Mesenteric fat pad (tissue), 1 donor: ENCODE results near the gene TRAIP. TPM values are rescaled to one million over a fixed set of nuclear protein-coding genes. Genes with fewer than 3 reads are reported as not detected.
"Not testable (repeated sequence)": the region's sequence is repeated elsewhere in the genome, so short reads cannot be mapped to it uniquely, and the experiment has no call there.

ENCODE experiments used
- DNase-seq: peaks from one replicate; pipeline ENCODE4 v3.0.0-alpha.2; 2020; ENCODE audit warnings: low spot score
- total RNA-seq: library from RNA; stranded (reverse); fragmentation: NEBNext Ultra II Directional; extraction: Animal tissue kit (Norgen Biotek cat#: 25700); gene quantifications from one replicate; pipeline ENCODE4 v1.2.1, GENCODE V29; 2021
- donor health status: DM: yes; HTN: yes; CAD: no.

The TRAIP gene
- total RNA-seq, 1 donor from 2014 or later = 1.1 TPM

DNA sequence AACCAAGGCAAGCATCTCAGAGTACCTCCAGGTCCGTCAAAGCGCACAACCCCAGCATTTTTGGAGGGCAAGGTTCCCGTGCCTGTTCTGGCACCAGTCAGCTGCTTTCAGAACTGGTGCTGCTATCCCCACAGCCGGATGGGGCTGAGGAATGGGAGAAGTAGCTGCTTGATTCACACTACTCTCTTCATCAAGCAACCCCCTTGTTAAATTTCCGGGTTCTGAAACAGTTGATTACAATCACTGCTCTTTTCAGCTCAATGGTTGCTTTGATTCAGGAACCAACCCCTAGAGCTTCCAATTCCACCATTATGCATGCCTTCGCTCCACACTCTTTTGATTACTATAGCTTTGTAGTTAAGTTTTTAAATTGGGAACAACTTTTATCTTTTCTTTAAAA, 30.3 kb downstream of the TRAIP start:
- no peak for DNase-seq

DNA sequence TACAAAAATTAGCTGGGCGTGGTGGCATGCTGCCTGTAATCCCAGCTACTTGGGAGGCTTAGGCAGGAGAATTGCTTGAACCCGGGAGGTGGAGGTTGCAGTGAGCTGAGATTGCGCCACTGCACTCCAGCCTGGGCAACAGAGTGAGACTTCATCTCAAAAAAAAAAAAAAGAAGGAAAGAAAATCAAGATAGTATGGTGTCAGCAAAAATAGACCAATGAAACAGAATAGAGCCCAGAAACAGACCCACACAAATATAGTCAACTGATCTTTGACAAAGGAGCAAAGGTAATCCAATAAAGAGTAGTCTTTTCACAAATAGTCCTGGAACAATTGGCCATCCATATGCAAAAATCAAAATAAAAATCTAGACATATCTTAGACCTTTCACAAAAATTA, 33.2 kb downstream of the TRAIP start:
- DNase-seq = not testable (repeated sequence)

DNA sequence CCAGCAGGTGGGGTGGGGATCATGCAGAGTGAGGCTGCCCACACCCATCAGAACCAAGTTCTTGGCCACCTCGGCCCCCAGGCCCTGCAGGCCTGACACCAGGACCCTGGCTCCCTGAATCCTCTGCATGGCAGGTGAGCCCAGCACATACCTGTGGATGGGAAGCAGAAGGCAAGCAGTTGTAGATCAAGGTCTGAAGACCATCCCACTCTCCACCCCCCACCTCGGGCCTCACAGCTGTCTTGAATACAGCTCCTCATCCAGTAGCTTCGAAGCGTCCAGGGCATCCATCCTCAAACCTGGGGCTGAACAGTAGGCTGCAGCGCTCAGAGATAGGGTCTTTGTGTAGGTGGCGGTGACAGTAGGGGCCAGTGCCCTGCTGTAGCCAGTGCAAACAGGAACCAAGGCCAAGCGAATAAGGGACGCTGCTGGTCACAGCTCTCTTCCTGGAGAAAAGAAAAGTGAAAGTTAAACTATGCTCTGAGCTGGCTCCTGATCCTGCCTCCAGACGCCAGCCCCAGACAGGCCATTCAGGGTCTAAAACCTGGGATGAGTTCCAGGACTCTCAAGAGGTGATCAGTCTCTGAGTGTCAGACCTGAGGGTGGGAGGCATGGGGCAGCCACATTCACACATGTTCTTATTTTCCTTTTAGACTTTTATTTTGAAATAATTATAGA, 42.7 kb downstream of the TRAIP start, which contains the start of gene UBA7:
Gene UBA7 (minus strand): TSS at position 457 of the 678 bp plus-strand sequence. CDS start 166 bp downstream, at position 291.
- DNase-seq = no peak

DNA sequence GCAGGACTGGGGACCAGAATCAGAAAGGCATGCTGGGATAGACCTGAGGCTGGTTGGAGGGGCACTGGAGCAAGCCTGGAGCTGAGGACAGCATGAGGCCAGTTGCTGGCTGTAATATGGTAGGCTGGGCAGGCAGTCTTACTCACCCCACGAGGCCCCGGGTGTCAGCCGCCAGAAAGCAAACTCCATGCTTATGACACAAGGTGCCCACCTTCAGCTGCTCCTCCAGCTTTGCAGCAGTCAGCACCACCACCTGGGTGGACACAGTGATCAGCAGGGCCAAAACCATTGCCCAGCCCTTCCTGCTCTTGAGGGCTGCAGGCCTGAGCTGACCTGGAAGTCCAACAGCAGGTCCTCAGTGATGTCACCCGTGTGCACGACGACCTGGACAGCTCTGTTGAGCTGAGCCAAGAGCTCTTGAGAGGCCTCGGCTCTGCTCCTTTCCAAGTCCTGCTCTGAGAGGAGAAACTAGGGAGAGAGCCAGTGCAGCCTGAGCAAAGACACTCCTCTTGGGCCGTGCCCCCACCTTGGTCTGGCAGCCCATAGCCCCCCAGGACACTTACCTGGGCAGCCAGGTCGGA, 43.4 kb downstream of the TRAIP start:
- no peak for DNase-seq

DNA sequence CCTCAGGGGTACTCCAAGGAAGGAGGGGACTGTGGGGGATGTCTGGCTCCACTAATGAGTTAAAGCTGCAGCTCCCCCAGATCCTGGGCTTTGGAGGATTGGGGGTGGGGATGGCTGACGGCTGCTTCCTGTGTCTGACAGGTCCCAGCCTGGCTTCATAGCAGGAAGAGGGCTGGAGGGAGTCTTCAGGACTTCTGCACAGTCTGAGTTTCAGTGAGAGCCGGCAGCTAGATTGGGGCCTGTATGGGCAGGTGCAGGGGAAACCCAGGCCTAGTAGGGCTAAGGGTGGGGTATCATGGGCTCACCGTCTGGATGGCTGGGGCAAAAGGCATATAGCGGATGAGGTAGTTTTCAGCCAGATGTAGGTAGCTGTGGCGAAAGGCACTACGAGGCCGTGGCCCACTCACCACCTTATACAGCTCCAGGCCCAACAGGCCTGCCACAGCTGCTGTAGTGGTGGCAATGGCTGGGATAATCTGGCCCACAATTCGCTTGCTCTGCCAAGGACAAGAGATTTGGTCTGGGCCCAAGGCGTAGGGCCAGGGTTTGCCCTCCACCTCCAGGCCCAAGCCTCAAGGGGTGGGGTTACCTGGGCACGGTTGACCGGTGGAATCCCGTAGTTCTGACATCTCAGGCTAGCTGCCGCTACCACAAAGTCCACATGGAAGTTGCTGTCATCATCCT, 48.8 kb downstream of the TRAIP start:
- no peak for DNase-seq

DNA sequence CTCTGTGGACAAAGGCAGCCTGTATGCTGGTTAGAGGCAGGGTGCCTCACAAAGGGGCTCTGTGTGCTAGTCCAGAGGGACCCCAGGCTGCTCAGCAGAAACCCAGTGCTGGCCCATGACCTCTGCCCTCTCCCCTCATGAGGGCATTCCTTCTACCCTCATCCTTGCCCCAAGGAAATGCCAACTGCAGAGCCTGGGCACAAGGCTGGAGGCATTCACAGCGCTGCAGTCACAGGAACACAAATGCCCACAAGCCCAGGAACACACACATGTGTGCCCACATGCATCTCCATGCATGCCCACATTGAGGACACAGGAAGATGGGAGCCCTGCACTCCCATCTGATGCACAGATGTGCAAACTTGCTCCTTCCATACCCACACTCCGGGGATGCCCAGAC, 49.5 kb downstream of the TRAIP start:
- DNase-seq = no peak

DNA sequence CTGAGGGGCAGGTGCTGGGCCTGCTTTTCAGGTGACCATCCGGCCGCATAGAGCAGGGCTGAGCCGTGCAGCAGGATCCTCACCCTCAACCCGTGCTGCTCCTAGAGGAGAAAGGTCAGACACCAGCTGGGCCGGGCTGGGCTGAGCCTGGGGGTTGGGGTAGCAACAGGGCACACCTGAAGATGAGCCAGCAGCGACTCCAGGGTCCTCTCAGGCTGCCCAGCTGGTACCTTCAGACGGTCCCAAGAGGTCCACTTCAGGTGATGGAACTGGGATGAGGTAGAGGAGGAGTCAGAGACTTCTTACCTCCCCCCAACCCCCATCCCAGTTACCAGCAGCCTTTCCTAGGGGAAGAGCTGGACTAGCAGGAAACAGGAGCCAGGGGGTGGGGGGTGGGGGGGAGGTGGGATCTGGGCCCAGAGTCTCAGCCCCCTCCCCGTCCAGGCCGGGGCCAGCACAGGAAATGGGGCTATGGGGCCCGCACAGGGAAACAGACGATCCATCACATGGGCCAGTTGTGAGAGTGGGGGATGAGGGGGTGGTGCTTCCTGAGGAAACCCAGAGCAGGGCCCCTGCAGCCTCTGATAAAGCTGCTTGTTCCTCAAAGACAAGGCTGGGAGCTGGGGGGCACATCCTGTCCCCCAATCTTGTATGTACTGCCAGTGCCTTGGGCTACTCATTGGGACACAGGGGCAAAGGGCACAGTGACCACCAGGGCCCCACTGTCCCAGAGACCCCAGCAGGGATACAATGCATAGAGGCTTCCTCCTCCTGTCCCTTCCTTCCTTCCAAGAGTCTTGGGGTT, 50.3 kb downstream of the TRAIP start:
- DNase-seq = no peak

DNA sequence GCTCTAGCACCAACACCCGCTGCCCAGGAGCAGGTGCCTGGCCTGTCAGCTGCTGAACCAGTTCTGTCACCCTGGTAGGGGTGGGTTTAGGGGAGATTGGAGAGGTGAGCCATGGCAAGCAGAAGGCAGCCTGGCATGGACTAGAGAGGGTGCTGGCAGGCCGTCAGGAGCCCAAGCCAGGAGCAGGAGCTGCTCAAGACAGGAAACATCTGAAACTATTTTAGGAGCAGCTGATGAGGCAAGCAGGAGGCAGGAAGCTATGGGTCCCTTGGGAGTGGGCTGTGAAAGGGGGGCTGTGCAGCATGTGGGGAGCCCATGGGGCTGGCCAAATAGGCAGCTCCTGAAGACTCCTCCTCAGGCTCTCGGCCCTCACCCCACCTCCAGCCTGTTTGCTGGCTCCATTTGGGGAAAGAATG, 51.0 kb downstream of the TRAIP start:
- no peak for DNase-seq

DNA sequence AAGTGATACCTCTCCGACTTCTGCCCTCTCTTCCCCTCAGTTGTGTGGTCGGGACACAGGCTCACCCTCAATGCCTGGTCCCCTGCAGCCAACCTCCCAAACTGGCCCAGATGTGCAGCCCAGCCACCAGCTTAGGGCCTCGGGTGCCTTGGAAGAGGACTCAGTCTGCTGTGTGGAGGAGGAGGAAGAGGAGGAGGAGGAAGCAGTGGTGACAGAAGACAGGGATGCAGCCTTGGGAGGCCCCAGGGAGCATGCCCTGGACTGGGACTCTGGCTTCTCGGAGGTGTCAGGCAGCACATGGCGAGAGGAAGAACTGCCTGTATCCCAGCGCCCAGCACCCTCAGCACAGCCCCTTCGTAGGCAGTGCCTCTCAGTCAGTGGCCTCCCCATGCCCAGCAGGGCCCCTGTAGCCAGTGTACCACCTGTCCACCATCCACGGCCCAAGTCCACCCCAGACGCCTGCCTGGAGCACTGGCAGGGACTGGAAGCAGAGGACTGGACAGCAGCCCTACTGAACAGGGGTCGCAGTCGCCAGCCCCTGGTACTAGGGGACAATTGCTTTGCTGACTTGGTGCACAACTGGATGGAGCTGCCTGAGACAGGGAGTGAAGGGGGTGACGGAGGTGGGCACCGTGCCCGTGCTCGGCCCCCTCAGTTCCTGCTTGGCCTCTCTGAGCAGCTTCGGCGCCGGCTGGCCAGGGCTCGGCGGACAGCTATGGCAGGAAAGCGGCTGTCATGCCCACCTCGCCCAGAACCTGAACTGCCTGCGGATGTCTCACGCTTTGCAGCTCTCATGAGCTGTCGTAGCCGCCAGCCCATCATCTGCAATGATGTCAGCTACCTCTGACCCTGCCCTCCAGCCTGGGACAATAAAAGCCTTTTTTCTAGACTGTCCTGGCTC, 52.0 kb downstream of the TRAIP start:
- DNase-seq = no peak

DNA sequence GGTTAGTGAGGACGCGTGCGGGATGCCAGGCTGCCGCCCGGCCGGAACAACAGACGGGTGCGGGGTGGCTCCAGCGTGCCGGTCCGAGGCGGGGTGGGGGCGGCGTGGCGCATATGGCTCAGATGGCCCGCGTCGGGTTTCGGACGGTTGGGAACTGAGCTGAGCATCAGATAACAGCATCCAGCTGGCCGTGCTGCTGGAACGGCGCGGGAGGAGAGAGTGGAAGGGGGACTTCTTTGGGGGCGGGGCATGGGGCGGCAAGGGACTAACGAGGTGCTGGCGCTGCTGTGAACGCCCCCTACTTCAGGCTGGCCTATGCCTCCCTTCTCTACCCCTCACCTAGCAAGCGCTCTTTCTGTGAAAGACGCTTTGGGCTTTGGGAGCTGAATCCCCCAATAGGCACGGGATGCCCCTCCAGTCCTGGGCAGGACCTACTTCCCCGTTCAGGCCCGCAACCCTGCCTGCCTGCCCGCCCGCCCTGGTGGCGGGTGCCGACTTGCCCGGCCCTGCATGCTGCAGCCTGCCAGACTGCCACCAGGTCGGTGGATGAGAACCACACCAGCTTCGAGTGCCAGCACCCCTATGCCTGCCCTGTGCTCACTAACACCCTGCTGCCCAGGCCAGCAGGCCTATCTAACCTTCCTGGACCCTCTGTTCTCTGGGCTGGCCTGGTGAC, 52.8 kb downstream of the TRAIP start:
- no peak for DNase-seq

DNA sequence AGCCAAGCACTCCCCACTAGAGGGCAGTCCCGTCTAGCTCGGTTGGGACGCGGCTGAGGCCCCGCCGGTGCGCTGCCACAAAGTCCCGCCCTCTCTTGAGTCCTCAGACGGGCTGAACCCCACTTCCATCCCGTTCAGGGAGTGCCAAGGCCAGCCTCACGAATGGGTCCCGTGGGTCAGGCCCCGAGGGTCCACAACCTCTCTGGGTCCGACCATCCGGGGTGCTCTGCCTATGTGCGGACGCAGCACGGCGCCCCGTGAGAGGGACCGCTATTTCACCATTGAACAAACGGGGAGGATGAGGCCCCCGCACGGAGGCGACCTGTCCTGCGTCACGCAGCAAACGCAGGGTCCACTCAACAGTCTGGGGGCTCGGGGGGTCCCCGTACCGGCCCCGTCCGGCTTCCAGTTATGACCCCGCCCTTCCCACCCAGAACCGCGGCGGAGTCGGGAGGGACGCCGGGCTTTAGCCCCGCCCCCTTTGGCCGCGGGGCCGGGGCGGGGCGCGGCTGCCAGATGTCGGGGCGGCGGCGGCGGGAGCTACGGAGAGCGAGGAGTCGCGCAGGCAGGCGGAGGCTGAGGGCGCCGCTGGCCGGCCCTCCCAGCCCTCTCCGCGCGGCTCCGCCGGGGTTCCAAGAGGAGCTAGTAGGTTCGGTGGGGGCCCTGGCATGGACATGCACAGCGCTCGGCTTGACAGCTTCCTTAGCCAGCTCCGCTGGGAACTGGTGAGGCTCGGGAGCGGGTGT, 53.5 kb downstream of the TRAIP start, which contains the start of gene INKA1:
Gene INKA1 (plus strand): TSS at position 543 of the 746 bp plus-strand sequence. CDS start 132 bp downstream, at position 675.
- DNase-seq = peak; percentile 97

DNA sequence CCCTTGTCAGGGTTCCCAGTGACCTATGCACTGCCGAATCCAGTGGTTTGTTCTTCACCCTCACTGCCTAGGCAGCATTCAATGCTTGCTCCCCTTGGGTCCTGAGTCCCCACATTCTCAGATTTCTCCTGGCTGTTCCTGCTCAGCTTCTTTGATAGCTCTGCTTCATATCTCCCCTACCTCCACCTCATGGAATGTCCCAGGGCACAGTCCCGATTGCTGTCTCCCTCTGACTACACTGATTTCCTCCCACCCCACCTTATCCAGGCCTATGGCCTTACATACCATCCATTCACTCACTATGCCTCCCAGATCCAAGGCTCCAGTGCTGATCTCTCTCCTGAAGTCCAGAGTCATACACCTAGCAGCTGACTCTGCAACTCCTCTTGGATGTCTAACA, 55.2 kb downstream of the TRAIP start:
- DNase-seq = no peak

DNA sequence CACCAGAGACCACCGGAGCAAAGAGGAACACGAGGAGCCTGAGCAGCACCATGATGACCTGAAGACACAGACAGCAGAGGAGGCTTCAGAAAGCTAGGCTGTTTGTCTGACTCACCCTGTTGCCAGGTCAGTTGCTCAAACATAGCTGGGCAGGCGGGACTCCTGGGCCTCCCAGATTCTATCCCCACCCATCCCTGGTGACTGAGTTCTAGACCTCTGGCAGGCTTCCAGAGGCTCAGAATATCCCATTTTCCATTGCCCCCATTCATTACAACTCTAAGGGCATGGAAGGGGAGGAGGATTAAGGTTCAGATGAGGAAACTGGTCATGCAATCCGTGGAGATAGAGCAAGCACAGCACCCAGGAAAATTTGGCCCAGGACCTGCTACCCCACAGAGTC, 56.6 kb downstream of the TRAIP start, which contains the start of gene CDHR4:
Gene CDHR4 (minus strand): TSS at position 113 of the 400 bp plus-strand sequence. CDS start 61 bp downstream, at position 52.
- DNase-seq = no peak

DNA sequence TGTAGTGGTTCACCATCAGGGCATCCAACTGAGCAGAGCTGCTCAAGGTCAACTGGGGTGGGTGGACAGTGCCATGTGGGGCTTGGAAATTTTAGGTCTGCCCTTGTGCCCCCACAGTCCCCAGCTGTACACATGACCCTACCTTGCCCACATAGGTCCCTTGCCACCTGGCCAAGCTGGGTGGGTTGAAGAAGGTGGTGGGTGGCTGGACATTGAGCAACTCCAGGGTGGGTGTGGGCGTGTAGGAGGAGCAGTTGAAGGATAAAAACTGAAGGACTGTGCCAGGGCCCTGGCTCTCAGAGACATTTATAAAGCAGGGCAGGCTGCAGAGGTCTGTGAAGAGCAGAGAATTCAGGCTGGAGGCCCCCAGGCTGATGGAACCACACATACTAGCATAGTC, 57.3 kb downstream of the TRAIP start:
- DNase-seq = no peak

DNA sequence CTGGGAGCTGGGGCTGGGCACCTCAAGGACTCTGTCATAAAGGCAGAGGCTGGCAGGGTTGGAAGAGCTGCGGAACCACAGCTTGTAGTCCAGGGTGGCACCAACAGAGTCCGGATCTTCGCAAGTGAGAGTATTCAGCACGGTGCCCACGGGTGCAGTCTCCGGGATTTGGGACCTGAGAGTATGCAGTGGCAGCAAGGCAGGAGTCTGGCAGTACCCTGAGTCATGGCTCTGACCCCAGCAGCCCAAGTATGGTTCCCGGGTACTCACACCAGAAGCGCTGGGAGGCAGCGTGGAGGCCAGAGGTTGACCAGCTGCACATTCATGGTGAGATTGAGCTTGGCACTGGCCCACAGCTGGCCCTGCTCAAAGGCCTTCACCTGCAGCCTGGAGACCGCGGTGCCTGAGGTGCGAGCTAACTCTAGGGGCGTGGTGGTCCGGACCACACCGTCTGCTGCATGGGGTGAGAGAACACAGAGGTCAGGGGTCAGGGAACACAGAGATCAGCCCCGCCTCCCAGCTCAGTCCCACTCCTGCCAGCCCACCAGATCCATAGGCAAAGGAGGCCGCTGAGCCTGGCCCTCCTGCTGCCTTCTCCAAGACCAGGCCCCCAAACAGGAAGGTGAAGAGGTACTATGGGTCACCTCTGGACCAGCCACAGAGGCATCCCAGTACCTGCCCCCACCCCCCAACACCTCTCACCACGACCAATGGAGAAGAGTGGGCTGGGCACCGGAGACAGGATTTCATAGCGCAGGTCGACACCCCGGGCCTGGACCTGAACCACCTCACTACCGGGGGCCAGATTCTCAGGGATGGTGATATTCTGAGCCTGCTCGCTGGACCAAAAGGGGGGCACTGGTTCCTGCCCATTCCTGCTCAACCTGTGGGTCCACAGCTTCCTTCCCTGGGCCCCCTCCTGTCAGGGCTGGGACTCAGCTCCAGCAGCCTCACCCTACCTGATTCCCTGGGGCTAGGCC, 61.1 kb downstream of the TRAIP start:
- DNase-seq = no peak

DNA sequence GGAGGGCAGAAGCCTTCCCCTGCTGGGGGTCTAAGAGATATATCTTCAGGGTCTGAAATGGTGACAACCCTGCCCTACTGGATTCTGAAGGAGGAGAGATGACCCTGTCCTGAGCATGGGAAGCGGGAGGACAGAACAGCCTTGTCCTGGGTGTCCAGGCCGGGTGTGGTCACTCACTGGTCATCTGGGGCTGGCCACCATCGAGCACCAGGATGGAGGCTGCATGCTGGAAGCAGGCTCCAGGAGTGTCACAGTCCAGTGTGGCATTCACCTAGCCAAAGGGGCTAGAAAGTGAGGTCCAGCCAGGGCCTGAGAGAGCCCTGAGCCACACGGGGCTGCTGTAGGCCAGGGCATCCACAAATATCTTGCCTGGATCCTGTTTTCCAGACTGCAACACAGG, 61.9 kb downstream of the TRAIP start:
- no peak for DNase-seq

DNA sequence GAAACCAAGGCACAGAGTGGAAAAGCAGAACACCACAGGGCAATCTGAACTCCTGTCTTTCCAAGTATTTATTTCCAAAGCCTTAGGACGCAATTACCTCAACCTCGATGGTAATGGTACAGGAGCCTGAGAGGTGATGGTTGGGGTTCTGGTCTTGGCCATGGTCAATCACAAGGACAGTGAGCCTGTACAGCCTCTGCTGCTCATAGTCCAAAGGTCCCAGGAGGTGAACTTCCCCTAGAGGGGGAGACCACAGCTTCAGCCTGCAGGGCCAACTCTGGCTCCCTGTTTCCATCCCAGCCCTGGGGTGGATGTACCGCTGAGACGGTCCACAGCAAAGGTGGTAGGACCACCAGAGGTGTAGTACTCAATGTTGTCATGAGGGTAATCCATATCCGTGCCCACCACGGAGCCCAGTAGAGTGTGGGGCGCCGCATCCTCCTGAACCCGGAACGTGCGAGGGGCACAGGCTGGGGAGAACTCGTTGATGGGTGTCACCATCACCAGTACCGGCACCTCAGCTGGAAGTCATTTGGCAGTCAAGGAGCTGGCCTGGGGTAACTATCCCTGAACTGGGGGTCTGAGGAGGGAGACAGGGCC, 62.8 kb downstream of the TRAIP start:
- DNase-seq = no peak
